ENCODE results near the gene EPHA8.

Gene EPHA8

GRCh38 chr1:22584970-22585369, 21.7 kb downstream of the EPHA8 start:
- no peak overlapping the region for H3K27ac ChIP-seq
- TF ChIP-seq, protein P1, sequence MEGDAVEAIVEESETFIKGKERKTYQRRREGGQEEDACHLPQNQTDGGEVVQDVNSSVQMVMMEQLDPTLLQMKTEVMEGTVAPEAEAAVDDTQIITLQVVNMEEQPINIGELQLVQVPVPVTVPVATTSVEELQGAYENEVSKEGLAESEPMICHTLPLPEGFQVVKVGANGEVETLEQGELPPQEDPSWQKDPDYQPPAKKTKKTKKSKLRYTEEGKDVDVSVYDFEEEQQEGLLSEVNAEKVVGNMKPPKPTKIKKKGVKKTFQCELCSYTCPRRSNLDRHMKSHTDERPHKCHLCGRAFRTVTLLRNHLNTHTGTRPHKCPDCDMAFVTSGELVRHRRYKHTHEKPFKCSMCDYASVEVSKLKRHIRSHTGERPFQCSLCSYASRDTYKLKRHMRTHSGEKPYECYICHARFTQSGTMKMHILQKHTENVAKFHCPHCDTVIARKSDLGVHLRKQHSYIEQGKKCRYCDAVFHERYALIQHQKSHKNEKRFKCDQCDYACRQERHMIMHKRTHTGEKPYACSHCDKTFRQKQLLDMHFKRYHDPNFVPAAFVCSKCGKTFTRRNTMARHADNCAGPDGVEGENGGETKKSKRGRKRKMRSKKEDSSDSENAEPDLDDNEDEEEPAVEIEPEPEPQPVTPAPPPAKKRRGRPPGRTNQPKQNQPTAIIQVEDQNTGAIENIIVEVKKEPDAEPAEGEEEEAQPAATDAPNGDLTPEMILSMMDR (conservative IDR thresholded peaks at IDR 0.05), result no peak

DNA sequence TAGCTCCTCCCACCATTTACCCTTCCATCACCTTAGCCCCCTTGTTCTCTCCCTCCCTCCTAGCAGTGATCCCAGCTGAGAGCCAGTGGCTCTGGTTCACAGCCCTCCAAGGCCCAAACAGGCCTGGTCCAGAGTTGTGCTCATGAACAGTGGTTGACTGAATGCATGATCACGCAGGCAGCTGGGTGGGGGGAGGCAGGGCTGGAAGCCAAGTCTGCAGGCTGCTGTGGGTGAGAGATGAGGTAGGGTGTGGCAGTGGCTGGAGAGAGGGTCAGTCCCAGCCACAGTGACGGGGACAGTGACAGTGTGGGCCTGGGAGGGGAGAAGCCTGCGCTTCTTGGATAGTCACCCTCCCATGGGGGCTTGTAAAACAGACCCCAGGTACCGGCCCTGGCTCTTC, 22.2 kb downstream of the EPHA8 start:
- TF ChIP-seq ZFX (IDR thresholded peaks at IDR 0.05), result no peak
- TF ChIP-seq, protein P1 (conservative IDR thresholded peaks at IDR 0.05), result no peak
- H3K27ac ChIP-seq, result no peak overlapping the region

DNA sequence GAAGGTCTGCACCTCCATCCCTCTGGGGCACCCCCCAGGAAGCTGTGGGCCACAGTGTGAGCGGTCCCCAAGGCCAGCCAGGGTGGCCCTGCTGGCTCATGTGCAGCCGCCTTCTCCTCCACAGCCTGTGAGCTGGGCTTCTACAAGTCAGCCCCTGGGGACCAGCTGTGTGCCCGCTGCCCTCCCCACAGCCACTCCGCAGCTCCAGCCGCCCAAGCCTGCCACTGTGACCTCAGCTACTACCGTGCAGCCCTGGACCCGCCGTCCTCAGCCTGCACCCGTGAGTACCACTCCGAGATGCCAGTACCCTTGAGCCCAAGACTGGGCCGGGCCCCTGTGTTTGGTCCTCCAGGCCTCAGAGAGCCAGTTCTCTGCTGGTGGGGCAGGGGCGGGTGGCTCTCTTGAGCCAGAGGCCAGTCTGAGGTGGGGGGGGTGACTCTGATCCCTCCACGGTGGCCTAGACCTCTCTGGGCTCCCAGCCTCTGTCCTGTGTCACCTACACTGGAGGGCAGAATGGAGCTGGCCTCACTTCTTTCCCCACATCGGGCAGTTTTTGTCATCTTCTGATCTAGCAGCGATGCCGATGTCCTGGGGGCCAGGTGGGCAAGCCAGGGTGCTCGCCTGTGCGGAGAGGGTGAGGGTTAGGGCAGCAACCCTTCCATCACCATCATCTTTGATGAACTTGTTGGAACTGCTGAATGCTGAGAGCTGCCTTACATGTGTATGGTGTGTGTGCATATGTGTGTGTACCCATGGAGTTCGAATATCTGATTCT, 23.3 kb downstream of the EPHA8 start:
- TF ChIP-seq, protein P1 (conservative IDR thresholded peaks at IDR 0.05), result no peak
- no peak for TF ChIP-seq ZFX (IDR thresholded peaks at IDR 0.05)
- no peak overlapping the region for H3K27ac ChIP-seq

GRCh38 chr1:22587247-22587646, 24.0 kb downstream of the EPHA8 start:
- H3K27ac ChIP-seq, result no peak overlapping the region
- no peak for TF ChIP-seq ZFX (IDR thresholded peaks at IDR 0.05)
- TF ChIP-seq, protein P1 (conservative IDR thresholded peaks at IDR 0.05), result no peak

DNA sequence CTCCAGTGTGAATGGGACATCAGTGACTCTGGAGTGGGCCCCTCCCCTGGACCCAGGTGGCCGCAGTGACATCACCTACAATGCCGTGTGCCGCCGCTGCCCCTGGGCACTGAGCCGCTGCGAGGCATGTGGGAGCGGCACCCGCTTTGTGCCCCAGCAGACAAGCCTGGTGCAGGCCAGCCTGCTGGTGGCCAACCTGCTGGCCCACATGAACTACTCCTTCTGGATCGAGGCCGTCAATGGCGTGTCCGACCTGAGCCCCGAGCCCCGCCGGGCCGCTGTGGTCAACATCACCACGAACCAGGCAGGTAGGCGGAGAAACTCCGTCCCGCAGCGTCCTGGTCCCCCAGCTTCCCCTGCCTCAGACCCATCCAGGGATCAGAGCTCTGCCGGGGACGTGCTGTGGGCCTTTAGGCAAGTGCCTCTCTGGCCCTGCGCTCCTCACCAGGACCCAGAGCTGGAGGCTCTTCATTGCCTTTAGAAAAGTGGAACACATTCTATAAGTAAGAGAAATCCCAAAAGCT, 25.7 kb downstream of the EPHA8 start:
- no peak overlapping the region for H3K27ac ChIP-seq

GRCh38 chr1:22591576-22591975, 28.3 kb downstream of the EPHA8 start:
- no peak overlapping the region for H3K27ac ChIP-seq
- TF ChIP-seq, protein P1 (conservative IDR thresholded peaks at IDR 0.05), result no peak
- no peak for TF ChIP-seq ZFX (IDR thresholded peaks at IDR 0.05)

More for the DNA sequence above, 25.7 kb downstream of the EPHA8 start:
- TF ChIP-seq ZFX (IDR thresholded peaks at IDR 0.05), result no peak
- TF ChIP-seq, protein P1 (conservative IDR thresholded peaks at IDR 0.05), result no peak

DNA sequence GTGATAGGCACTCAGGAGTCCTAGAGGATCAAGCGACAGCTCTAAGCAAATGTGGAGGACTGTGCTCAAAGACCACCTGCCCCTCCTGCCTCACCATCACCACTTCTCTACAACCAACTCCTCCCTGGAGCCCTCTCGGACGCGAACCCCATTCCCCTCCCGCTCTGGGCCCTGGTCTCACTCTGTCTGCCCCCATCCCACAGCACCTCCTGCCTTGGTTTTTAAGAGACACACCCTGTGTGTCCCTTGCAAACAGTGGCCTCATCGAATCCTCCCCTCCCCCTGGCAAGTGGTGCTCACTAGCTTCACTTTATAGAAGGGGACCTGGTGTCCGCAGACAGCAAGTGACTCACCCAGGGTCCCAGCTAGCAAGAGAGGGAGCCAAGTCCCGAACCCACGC, 28.8 kb downstream of the EPHA8 start:
- H3K27ac ChIP-seq, result no peak overlapping the region
- TF ChIP-seq, protein P1 (conservative IDR thresholded peaks at IDR 0.05), result no peak
- TF ChIP-seq ZFX (IDR thresholded peaks at IDR 0.05), result no peak

Data from C4-2B (cell line).